ENCODE data around the gene CCDC88B.

Gene CCDC88B

DNA sequence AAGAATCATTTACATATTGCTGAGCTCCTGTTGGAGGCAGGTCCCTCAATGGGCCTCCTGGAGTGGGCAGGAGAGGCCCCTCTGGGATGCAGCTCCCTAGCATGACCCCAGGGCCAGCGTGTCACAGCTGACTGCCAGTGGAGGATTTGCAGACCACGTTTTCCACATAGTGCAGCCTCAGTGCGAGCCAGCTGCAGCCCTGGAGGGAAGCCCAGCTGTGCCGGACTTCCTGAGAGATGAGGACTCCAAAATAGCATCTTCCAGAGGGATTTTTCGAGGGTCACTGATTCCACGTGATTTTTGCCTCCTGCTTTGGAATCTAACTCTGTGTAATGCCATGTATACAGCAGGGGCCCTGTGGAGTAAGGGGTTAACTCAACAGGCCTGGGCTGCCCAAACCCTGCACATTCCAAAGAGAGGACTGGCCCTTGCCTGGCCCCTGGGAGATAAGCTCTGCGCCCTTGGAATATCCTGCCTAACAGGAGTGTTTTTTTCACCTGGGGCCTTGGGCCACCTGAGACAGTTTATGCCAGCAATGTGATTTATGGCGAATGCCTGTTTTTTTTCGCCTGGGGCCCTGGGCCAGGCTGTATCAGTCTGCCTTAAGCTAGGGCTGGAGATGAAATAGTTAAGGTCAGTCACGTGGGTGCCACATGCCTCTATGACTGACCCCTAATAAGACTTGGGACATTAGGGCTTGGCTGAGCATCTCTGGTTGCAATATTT lies 66.4 kb downstream of the CCDC88B start:
- no peaks in the 10 kb centered on the region for H3K9me3 Mint-ChIP-seq
- ATAC-seq (replicated peaks): no peak
- H3K27ac Mint-ChIP-seq: no peak overlapping the region
- H3K4me3 Mint-ChIP-seq: no peak overlapping the region
- no peaks in the 10 kb centered on the region for H3K4me1 Mint-ChIP-seq (ENCODE audit: low read depth in 2 of 2)
- no peak for DNase-seq
- peaks cover 25 to 35% of the 10 kb centered on the region in 2 donors for H3K27me3 Mint-ChIP-seq
- H3K36me3 Mint-ChIP-seq (ENCODE audit: insufficient read depth): no peaks in the 10 kb centered on the region
